ENCODE results near the gene CLMP. TPM values are rescaled to one million over a fixed set of nuclear protein-coding genes. Genes with fewer than 3 reads are reported as not detected.
A peak's percentile ranks its signal among the peaks of the same experiment; 100 is the strongest.

CLMP gene
- total and polyA plus RNA-seq, 2 experiments from 2014 or later: 2.1 to 8.4 TPM

GRCh38 chr11:123065621-123066020, 129.4 kb downstream of the CLMP start:
- peaks cover 2% of the 10 kb centered on the region for H3K36me3 ChIP-seq
- DNase-seq (ENCODE audit: low read depth in 1 of 2, low spot score in 1 of 2): peak in 1 of 2 donors; percentile 64
- H3K4me1 ChIP-seq (ENCODE audit: low read depth): peaks cover 17% of the 10 kb centered on the region
- H3K27me3 ChIP-seq: no peaks in the 10 kb centered on the region
- no peak overlapping the region for H3K27ac ChIP-seq
- H3K4me3 ChIP-seq: no peak overlapping the region
- TF ChIP-seq, protein P1, sequence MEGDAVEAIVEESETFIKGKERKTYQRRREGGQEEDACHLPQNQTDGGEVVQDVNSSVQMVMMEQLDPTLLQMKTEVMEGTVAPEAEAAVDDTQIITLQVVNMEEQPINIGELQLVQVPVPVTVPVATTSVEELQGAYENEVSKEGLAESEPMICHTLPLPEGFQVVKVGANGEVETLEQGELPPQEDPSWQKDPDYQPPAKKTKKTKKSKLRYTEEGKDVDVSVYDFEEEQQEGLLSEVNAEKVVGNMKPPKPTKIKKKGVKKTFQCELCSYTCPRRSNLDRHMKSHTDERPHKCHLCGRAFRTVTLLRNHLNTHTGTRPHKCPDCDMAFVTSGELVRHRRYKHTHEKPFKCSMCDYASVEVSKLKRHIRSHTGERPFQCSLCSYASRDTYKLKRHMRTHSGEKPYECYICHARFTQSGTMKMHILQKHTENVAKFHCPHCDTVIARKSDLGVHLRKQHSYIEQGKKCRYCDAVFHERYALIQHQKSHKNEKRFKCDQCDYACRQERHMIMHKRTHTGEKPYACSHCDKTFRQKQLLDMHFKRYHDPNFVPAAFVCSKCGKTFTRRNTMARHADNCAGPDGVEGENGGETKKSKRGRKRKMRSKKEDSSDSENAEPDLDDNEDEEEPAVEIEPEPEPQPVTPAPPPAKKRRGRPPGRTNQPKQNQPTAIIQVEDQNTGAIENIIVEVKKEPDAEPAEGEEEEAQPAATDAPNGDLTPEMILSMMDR (IDR thresholded peaks at IDR 0.05; ENCODE audit: low read depth, low read length): no peak
- no peaks in the 10 kb centered on the region for H3K9me3 ChIP-seq (ENCODE audit: low read depth)

- no peaks in the 10 kb centered on the region for H3K27me3 ChIP-seq
- peaks cover 18% of the 10 kb centered on the region for H3K36me3 ChIP-seq
- TF ChIP-seq, protein P1 (IDR thresholded peaks at IDR 0.05; ENCODE audit: low read depth, low read length): no peak
- H3K9me3 ChIP-seq (ENCODE audit: low read depth): no peaks in the 10 kb centered on the region
- DNase-seq (ENCODE audit: low read depth in 1 of 2, low spot score in 1 of 2): no peak
- H3K27ac ChIP-seq: peak overlapping the region; percentile 100
- H3K4me1 ChIP-seq (ENCODE audit: low read depth): peaks cover 27% of the 10 kb centered on the region
- peak overlapping the region; percentile 64 for H3K4me3 ChIP-seq
Observed at GRCh38 chr11:123063826-123064657, 131.0 kb downstream of the CLMP start.

DNA sequence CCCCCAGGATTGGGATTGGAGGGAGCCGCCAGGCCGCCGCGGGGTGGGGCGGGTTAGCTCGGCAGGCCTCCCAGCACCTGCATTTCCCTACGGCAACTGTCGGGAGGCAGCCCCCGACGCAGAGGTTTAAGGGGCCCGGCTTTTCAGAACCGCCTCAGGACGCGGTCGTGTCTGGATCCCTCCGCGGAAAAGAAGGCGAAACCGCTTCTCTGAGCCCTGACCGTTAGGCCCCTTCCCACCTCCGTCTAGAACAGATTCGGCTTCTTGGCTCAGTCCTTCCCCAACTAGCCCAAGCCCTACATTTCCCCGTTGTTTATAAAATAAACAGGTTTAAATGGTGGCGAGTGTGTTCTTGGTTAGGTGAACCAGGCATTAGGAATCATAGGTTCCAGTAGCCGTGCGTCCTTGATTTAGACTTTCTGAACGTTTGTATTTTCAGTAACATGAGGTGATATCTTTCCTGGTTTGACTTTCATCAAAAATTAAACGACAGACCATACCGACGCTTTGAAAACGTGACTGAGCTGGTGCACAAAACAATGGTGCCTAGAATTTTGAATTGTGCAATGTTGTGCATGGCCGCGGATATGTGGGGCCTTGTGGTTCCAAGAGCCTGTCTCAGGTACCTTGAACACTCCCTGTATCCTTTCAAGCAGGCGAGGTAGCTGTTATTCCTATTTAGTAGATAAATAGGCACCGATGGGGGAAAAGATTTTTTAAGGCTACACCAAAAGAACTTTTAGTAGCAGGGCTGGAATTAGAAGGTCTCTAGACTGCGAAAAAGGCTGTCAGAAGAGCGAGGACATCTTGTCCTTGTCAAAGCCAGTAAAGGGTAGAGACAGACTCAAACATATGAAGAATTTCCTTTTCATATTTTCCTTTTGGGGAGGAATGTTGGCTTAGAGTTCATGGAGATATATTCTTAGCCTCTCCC, 131.9 kb downstream of the CLMP start:
- peaks cover 26% of the 10 kb centered on the region for H3K36me3 ChIP-seq
- no peaks in the 10 kb centered on the region for H3K27me3 ChIP-seq
- DNase-seq (ENCODE audit: low read depth in 1 of 2, low spot score in 1 of 2): peak; percentile 52 to 74
- H3K9me3 ChIP-seq (ENCODE audit: low read depth): no peaks in the 10 kb centered on the region
- peaks cover 28% of the 10 kb centered on the region for H3K4me1 ChIP-seq (ENCODE audit: low read depth)
- TF ChIP-seq, protein P1 (IDR thresholded peaks at IDR 0.05; ENCODE audit: low read depth, low read length): no peak
- H3K4me3 ChIP-seq: peak overlapping the region; percentile 64
- H3K27ac ChIP-seq: peak overlapping the region; percentile 100

DNA sequence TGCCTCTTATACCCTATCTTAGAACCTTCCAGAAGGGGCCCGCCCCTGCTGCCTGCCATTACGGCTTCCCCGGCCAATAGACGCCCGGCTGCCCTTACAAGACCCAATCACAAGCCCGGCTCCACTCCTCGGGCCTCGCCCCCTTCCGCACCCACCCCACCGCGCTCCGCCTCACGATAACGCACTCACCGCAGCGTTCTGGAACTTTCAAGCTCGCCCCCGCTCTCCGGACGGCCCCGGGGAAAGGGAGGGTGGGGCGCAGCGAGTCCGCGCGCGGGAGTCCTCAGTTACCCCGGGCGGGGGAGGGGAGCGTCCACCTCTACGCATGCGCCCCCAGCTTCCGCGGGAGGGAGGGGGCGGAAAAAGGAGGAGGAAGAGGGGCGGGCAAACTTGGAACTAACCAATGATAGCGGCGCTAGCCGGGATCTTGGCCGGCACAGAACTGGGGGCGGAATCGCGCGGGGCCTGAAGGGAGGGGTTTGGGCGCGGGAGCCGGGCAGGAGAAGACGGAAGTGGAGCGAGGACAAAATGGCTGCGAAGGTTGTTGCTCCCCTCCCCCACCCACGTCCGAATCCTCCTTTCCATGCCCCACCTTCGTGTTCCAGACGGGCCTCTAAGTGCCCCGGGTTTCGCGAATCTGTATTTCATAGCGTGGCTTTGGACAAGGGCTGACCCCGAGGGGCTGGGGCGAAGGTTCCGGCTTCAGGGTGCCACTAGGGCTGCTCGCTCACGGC, 132.7 kb downstream of the CLMP start:
- H3K4me3 ChIP-seq: peak overlapping the region; percentile 64
- peak; percentile 99 to 100 for DNase-seq (ENCODE audit: low read depth in 1 of 2, low spot score in 1 of 2)
- H3K36me3 ChIP-seq: peaks cover 35% of the 10 kb centered on the region
- no peaks in the 10 kb centered on the region for H3K9me3 ChIP-seq (ENCODE audit: low read depth)
- TF ChIP-seq, protein P1 (IDR thresholded peaks at IDR 0.05; ENCODE audit: low read depth, low read length): no peak
- peak overlapping the region; percentile 100 for H3K27ac ChIP-seq
- peaks cover 28% of the 10 kb centered on the region for H3K4me1 ChIP-seq (ENCODE audit: low read depth)
- no peaks in the 10 kb centered on the region for H3K27me3 ChIP-seq

All from cardiac muscle cell (in vitro differentiated cells and primary cell).